PFSK-1 (cell line): ENCODE results near the gene MGST2.

ENCODE experiments used
- FOXP2 ChIP-seq: optimal IDR thresholded peaks from 2 replicates; pipeline ENCODE3; 2011; ENCODE audit warnings: borderline replicate concordance, control low read depth, inconsistent platforms; ENCODE audit not compliant: insufficient read depth; ENCODE audit errors: extremely low read length, extremely low read depth
- POLR2AphosphoS5 ChIP-seq: IDR thresholded peaks from 2 replicates; pipeline ENCODE4 v1.6.1; 2012; ENCODE audit warnings: low read depth, mild to moderate bottlenecking, control low read depth, low read length, moderate library complexity
- SIN3A ChIP-seq: IDR thresholded peaks from 2 replicates; pipeline ENCODE4 v1.6.1; 2012; ENCODE audit warnings: mild to moderate bottlenecking, low read length, moderate library complexity, borderline replicate concordance; ENCODE audit not compliant: insufficient read depth
- TAF1 ChIP-seq: IDR thresholded peaks from 2 replicates; pipeline ENCODE4 v1.6.1; 2012; ENCODE audit warnings: low read length, control low read depth, borderline replicate concordance; ENCODE audit not compliant: insufficient read depth
- TF ChIP-seq, protein P1 (sequence below), 2 experiments: IDR thresholded peaks; 2 replicates each; pipeline versions ENCODE4 v1.6.1 to v1.8.0; 2011 to 2012; ENCODE audit warnings: low read depth in 2 of 2, low read length in 2 of 2, control low read depth in 1 of 2, inconsistent platforms in 1 of 2, mild to moderate bottlenecking in 1 of 2, moderate library complexity in 1 of 2; ENCODE audit not compliant: insufficient read depth in 1 of 2

DNA sequence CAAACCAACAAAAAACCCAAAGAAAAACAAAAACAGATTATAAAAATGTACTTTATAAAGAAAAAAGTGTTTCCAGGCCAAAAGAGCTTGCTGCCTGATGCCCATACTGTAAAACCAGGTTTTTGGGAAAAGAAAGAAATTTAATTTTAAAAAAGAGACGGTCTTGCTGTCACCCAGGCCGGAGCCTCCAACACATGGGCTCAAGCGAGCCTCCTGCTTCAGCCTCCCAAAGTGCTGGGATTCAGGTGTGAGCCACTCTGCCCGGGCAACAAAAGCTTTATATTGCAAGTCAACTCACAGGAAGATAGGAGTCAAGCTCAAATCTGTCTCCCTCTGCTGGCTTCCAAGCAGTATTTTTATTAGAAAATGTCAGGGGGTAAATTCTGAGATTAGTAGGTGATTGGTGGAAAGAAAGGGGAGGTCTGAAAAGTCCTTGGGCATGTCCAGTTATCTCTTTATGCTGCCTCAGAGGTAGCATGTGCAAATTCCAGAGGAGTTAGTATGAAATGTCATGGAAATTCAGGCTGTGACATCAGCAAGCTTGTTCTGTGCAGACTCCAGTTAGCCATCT is 39.4 kb downstream of the MGST2 start:
- TF ChIP-seq, protein P1, sequence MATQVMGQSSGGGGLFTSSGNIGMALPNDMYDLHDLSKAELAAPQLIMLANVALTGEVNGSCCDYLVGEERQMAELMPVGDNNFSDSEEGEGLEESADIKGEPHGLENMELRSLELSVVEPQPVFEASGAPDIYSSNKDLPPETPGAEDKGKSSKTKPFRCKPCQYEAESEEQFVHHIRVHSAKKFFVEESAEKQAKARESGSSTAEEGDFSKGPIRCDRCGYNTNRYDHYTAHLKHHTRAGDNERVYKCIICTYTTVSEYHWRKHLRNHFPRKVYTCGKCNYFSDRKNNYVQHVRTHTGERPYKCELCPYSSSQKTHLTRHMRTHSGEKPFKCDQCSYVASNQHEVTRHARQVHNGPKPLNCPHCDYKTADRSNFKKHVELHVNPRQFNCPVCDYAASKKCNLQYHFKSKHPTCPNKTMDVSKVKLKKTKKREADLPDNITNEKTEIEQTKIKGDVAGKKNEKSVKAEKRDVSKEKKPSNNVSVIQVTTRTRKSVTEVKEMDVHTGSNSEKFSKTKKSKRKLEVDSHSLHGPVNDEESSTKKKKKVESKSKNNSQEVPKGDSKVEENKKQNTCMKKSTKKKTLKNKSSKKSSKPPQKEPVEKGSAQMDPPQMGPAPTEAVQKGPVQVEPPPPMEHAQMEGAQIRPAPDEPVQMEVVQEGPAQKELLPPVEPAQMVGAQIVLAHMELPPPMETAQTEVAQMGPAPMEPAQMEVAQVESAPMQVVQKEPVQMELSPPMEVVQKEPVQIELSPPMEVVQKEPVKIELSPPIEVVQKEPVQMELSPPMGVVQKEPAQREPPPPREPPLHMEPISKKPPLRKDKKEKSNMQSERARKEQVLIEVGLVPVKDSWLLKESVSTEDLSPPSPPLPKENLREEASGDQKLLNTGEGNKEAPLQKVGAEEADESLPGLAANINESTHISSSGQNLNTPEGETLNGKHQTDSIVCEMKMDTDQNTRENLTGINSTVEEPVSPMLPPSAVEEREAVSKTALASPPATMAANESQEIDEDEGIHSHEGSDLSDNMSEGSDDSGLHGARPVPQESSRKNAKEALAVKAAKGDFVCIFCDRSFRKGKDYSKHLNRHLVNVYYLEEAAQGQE (IDR thresholded peaks at IDR 0.05; ENCODE audit: insufficient read depth in 1 of 2, low read depth in 2 of 2, low read length in 2 of 2) = no peak
- TF ChIP-seq FOXP2 (no peak), POLR2AphosphoS5 (no peak), TAF1 (no peak), SIN3A (no peak)
